Stimulated activated CD4-positive, alpha-beta T cell treated with anti-CD3 and anti-CD28 coated beads, Interleukin-1b, Interleukin-23, amount 100 ng/mL, for 48 hours (primary cell): ENCODE data around the gene PPP1R12B.

Experiments used
- DNase-seq: peaks from one replicate; pipeline ENCODE4 v3.0.0-alpha.2; 2020

PPP1R12B gene

GRCh38 chr1:202639500-202639899 is 291.0 kb downstream of the PPP1R12B start:
- DNase-seq: no peak

DNA sequence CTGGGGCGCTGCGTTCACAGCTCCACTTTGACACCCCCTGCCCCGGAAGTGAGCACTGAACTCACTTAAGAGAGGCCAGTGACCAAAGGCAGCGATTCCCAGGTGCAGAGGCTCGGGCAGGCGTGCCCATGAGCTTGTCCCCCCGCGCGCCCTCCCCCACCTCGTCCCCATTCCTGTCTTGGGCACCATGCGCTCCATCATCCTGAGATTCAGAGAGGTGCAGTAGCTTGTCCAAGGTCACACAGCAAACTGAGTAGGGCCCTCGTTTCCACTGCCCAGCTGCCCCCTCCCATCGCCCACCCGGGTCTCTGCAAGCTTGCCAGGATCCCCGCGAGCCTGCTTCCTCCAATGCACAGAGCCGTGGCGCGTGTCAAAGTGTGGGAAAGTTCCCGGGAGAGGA is 293.7 kb downstream of the PPP1R12B start:
- no peak for DNase-seq
